ENCODE results near the gene VPS4B.
"Not testable (repeated sequence)": the region's sequence is repeated elsewhere in the genome, so short reads cannot be mapped to it uniquely, and the experiment has no call there.

Gene VPS4B

DNA sequence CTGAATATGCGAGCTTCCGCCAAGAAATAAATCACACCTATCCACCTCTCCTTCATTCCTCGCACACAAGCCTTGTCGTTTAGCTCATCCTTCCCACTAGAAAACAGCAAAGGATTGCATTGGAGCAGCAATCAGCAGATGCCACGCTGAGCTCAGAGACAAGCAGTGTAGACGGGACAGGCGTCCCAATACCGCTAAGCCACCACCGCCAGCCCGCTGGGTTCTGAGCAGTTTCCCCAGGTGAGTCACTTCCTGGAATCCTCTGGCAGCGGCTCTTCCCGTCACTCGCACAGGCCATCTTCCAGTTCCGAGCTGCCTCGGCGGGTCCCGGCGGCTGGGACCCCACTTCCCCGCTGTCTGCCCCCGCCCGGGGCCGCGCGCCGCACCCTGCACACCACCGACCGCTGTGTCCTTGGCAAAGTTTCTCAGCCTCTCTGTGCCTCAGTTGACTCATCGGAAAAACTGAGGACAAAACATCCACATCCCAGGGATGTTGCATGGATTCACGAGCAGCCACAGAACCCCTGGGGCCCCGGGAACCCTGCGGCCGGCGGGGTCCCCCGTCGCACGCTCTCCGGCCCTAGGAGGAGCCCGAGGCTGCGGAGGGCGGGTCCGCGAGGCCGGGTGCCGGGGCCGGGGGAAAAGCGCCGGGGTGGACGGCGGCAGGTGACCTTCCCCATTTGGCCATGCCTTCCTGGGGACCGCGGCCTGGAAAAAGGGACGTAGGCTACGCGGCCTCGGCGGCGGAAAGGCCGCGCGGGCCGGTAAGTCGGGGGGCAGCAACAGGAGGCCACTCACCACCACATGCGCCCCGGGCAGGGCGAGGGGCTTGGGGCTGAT is 55.8 kb downstream of the VPS4B start:
- peak; percentile 72 to 84 for DNase-seq

DNA sequence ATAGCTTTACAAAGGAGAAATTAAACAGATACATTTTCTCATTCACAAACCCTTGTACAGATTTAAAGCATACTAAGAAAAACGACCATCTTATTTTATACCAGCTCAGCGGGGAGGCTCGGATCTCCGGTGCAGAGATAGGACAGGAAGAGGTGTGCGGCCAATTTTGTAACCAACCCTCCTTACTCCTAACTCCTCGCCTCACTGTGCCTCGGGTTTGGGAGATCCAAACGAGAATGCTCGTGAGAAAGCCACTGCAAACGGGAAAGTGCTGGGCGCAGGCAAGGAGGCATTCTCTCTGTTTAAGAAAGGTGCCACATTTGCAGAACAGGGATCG is 56.4 kb downstream of the VPS4B start:
- DNase-seq, result peak; percentile 11 to 19

DNA sequence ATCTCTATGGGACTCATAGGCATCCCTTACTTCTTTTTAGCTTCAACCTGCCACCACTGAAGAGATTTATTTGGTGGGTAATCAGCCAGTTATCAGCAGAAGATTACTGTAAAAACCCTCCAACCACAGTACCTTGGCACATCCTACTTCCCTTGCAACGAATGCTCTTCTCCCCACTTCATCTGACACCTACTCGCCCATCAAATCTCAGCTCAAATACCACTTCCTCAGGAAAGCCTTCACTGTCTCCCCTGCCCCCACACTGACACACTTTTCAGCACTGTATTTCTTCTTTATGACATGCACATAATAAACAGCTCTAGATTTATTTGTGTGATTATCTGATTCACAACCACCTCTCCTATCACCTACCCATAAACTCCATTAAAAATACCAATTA is 58.3 kb downstream of the VPS4B start:
- peak in 1 of 2 experiments; percentile 11 for DNase-seq

DNA sequence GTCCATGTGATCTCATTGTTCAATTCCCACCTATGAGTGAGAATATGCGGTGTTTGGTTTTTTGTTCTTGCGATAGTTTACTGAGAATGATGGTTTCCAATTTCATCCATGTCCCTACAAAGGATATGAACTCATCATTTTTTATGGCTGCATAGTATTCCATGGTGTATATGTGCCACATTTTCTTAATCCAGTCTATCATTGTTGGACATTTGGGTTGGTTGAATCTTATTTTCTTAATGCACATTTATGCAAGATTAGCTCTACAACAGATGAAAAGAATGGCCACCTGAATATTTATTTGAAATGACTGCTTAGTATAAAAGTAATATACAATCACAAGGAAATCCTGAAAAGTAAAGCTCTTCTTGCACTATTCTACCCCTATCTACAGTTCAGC is 58.9 kb downstream of the VPS4B start:
- not testable (repeated sequence) for DNase-seq

DNA sequence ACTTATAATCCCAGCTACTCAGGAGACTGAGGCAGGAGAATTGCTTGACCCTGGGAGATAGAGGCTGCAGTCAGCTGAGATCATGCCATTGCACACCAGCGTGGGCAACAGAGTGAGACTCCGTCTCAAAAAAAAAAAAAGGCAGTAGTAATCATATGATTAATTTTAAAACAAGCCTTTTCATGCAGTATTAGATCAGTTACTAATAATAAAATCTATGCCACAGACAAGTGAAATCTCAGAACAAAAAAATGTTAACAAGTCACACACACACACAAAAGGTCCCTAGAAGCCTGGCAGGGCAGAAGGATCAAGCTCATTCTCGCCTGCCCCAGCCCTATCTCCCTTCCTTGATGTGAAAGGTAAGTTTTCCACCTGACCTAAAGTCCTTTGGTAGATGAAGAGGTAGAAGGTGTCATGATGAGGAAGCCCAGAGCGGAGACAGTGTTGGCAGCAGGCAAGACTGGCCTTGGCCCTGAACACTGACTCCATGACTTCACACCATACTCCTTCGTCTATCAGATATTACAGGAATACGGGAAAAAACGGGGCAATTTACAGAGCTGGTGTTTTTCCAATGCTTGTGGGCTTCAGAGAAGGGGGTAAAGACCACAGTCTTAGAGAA is 65.9 kb downstream of the VPS4B start:
- DNase-seq, result no peak

DNA sequence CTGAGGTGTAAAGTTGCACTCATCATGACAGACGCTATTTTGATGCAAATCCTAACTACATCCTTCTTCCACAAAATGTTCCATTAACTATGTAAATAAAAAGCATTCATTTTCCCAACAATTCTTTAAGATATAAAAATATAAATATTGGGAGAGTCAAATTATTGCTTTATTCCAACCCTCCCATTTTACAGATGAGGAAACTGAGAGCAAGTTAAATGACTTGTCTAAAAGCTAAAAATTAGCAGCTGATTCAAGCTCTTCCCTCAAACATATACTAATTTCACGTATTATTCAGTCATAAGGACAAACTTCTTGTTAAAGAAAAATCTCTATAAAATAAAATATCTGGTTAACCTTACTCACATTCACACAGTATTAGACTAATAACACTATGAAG is 72.0 kb downstream of the VPS4B start:
- no peak for DNase-seq

DNA sequence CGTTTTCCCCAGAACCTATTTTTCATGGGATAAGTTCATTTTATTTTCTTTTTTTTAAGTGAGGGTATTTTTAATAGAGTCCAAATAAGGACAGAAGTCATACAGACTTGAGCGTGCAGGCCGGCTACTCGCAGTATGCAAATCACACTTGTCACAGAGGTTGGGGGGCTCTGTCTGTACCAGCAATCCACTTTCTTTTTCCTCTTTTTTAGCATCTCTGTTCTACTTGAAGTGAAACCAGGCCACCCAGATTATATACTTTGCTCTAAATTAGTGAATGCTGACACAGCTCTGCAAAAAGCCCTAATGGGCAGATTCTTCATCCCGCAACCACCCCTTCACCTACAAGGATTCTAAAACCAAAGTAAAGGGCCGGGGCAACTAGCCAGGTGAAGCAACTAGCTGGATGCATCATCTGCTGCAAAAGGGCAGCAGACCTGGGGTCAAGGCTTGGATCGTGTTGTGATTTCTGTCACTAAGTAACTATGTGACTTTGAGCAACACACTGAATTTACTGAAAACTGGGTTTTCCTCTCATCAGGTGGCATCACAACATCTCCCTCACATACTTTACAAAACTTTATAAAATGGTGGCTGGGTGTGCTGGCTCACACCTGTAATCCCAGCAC is 73.7 kb downstream of the VPS4B start:
- DNase-seq, result no peak

DNA sequence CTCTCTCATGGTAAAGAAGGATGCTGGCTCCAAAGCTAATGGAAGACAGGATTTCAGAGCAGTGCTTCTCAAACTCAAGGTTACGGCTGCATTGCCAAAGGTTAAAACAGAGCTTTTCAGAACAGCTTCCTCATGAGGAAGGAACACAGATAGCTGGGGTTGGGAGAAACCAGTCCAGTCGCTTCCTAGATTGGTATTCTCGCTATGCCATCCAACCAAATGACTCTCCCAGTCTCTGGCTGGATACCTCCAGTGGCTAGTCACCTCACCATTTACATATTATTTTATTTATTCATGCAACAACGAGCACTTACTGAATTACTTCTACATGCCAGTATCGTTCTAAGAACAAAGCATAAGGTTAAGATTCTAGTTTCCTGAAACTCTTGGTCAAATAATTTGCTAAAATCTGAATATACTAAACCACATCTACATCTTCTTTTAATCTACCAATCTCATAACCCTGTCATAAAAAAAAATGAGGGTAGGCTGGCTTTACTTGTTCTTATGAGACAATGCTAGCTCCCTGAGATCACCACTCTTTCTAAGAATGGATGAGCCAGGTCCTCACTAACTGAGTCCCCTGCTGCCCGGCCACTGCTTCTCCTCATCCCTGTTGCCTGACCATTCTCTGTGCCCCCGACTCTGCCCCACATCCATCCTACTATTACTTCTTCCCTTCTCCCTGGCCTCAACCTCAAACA is 75.6 kb downstream of the VPS4B start:
- no peak for DNase-seq

DNA sequence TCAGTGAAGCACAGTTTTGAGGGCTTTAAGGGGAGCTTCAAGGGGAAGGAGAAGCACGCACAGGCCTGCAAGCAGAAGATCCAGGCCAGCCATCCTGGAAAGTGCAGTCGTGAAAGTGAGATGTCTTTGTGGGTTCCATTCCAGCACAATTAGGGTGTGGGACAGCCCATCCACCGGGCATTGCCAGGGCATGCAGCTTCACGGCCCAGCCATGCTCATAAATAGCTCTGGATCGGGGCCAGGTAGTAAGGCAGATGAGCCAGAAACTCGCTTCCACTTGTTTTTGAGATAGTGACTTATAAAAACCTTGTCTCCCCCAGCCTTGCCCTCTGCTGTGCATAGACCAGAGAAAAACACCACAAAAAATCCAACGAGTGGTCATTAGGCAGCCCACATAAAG is 76.2 kb downstream of the VPS4B start:
- DNase-seq, result no peak

DNA sequence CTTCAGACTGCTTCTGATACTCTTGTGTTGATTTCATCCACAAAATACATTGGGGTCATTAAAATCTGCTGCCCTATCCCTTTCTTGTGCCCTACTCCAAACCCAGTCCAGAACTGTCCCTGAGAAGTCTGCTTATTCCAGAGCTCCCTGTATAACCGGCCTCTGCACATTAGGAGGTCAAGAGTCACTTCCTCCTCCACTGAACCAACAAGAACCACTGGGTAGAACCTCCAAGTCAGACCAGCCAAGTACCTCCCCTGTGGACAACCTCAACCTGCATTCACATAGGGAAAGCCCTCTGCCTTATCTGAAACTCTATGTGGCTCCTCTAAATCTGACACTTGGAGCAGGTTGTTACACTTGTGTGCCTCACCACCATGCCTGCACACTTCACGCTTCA is 77.4 kb downstream of the VPS4B start:
- no peak for DNase-seq

DNA sequence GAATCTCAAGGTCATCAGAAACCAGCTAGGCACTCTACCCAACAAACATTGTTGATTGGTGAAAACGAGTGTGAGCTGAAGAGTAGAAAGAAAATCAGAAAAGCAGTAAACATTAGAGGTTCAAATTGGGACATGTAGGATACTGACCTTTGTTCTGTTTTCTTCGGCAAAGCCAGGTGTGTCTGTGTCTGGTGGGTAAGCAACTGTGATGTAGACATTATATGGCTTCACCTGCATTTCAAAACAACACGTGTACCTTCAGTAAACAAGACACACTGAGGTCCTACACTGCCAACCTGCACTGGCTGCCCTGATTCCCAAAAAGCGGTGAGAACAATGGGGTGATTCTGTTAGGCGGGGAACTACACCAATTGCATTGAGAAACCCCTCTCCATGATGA is 78.0 kb downstream of the VPS4B start:
- no peak for DNase-seq

DNA sequence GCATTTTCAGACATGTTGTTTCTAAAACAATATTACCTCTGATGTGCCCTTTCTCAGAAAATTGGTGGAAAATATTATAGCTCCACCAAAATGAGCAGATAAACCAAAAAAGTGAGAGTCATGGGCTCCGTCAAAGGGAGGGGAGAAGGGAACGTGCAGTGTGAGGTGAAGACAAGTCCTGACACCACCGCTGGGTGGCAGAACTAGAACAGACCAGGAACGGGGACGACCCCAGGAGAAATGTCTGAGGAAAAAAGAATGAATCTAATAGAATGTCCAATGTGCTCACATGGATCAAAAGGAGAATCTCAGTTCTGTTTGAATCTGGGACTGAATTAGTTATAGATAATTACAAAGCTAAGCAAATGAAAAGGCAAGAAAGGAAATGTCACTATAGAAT is 80.1 kb downstream of the VPS4B start:
- peak; percentile 15 to 18 for DNase-seq

DNA sequence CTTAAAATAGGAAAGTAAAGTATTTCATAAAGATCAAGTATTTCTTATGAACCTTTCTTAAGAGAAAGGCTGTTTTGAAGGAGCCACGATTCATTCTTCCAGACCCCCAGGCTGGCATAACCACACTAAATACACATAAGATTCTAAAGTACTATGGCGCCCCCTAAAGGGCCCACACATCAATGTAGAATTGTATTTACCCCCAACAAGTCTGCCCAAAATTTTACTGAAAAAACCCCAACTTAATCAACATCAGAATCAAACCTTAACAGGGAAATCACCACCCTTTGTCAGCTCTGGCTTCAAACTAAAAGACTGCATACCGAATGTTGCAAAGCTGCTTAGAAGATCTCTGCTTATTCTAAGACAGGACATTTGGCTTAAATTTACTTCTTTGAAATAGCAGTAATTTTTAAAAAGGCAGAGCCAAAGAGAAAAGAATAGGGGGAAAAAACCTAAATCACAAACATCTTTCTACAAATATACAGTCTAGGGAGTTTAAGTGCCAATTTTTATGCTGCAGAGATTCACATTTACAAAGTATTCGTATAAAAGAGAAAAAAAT is 82.3 kb downstream of the VPS4B start:
- DNase-seq, result peak; percentile 27 to 35
